ENCODE data around the gene CLCN3.
"Not testable (repeated sequence)": the region's sequence is repeated elsewhere in the genome, so short reads cannot be mapped to it uniquely, and the experiment has no call there.

Gene CLCN3

DNA sequence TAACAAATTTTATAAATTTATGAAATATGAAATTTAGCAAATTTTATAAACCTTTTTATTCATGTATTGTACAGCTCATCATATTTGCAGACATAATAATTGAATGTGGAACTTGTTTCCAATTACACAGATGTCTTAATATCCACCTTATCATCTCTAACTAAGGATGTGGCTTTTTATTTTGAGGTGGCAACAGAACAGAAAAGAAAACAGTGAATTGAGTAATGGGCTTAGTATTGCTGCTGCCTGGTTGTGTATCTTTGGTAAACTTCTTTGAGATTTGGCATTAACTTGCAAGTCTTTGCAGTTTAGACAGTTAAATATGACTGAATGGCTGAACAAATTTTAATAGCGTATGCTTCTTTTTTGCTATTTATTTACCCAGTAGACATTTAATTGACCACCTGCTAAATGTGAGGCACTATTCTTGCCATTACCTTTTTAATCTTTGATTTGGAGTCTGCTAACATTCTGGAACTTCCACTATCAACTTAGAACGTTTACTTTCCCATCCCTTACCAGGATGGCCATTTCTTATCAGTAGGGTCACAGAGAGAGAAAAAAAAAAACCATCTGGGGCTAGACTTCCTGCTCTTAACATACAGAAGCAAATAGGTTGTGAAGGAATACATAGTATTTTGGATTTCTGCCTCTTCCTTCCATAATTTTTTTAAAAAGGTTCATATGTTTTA, 44.8 kb downstream of the CLCN3 start:
- Mint-ChIP-seq H3K27me3 (ENCODE audit: low read depth) (no peaks in the 10 kb centered on the region), H3K27ac (peak overlapping the region in 2 of 3 experiments; percentile 47 to 76), H3K4me1 (peaks cover 20% of the 10 kb centered on the region), H3K36me3 (ENCODE audit: low read depth) (peaks cover 45% of the 10 kb centered on the region), H3K4me3 (no peak overlapping the region), H3K9me3 (peaks cover 8% of the 10 kb centered on the region)
- TF ChIP-seq, protein P1, sequence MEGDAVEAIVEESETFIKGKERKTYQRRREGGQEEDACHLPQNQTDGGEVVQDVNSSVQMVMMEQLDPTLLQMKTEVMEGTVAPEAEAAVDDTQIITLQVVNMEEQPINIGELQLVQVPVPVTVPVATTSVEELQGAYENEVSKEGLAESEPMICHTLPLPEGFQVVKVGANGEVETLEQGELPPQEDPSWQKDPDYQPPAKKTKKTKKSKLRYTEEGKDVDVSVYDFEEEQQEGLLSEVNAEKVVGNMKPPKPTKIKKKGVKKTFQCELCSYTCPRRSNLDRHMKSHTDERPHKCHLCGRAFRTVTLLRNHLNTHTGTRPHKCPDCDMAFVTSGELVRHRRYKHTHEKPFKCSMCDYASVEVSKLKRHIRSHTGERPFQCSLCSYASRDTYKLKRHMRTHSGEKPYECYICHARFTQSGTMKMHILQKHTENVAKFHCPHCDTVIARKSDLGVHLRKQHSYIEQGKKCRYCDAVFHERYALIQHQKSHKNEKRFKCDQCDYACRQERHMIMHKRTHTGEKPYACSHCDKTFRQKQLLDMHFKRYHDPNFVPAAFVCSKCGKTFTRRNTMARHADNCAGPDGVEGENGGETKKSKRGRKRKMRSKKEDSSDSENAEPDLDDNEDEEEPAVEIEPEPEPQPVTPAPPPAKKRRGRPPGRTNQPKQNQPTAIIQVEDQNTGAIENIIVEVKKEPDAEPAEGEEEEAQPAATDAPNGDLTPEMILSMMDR (IDR thresholded peaks at IDR 0.05; ENCODE audit: unreplicated experiment in 3 of 3) = no peak

DNA sequence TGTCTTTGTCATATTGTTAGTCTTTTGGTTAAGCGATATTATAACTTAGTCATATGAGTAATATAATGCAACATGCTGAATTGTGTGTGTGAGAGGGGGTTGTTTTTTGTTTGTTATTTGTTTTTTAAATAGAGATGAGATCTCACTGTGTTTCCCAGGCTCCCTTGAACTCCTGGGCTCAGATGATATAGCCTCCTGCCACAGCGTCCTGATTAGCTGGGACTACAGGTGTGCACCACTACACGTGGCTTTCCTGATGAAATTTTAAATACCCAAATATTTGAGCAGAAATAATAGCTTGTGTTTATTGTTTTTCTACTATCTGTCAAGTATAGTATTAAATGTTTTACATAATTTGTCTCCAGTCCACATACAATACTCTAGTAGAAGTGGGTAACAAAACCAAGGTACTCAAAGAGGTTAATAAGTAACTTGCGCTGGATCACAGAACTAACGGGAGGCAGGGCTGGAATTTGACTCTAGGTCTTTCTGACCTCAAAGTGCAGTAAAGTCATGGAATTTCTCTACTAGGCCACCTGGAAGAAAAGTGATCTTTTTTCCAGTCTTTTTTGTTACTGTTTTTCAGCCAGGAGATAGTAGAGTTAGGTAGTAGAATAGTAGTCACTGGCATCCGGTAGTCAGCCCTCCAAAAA, 47.8 kb downstream of the CLCN3 start:
- no peak overlapping the region for H3K4me3 Mint-ChIP-seq
- H3K27me3 Mint-ChIP-seq (ENCODE audit: low read depth) = no peaks in the 10 kb centered on the region
- TF ChIP-seq, protein P1 (IDR thresholded peaks at IDR 0.05; ENCODE audit: unreplicated experiment in 3 of 3) = no peak
- H3K9me3 Mint-ChIP-seq = peaks cover 8% of the 10 kb centered on the region
- peaks cover 60% of the 10 kb centered on the region for H3K36me3 Mint-ChIP-seq (ENCODE audit: low read depth)
- peaks cover 12% of the 10 kb centered on the region for H3K4me1 Mint-ChIP-seq
- no peak overlapping the region for H3K27ac Mint-ChIP-seq

DNA sequence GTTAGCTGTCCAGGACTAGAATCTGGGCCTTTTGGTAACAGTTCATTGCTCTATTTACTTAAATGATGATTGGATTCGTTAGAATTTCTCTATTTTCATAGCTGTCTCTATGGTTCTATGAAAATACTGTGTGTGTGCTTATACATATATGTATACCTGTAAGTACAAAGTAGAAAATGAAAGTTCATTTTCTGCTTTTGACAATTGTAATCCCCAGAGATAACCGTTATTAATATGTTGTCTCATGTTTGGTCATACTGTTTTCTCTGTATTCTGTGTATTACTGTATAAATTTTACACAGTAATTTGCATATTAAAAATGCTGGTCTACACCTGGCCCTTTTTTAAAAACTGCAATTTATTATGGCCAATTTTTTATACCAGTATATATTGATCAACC, 55.4 kb downstream of the CLCN3 start:
- H3K27ac Mint-ChIP-seq = no peak overlapping the region

DNA sequence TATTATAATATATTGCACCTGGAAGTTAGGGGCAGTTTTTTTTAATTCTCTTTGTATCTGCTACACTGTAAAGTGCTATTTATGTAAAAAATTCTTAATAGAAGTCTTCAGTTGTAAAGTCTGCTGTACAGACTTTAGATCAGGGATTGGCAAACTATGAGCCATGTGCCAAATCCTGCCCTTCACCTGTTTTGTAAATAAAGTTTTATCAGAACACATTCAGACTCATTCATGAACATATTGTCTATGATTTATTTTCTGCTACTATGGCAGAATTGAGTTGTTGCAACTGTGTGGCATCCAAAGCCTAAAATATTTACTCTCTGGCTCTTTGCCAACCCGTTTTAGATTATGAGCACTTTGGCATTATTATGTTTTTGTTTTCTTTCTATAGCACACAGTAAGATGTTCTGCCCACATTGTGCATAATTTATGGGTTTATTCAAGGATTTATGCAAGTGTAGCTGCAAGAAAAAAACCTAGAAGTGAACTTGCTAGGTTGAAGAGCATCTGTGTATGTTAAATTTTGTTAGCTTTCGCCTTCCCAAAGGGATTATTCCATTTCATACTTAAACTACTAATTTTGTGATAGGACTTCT, 56.9 kb downstream of the CLCN3 start:
- H3K27me3 Mint-ChIP-seq (ENCODE audit: low read depth) = no peaks in the 10 kb centered on the region
- H3K9me3 Mint-ChIP-seq = peaks cover 9% of the 10 kb centered on the region
- no peaks in the 10 kb centered on the region for H3K4me1 Mint-ChIP-seq
- no peak overlapping the region for H3K27ac Mint-ChIP-seq
- H3K36me3 Mint-ChIP-seq (ENCODE audit: low read depth) = peaks cover 25% of the 10 kb centered on the region
- H3K4me3 Mint-ChIP-seq = no peak overlapping the region
- TF ChIP-seq, protein P1 (IDR thresholded peaks at IDR 0.05; ENCODE audit: unreplicated experiment in 3 of 3) = no peak

More for the DNA sequence above, 55.4 kb downstream of the CLCN3 start:
- TF ChIP-seq, protein P1 (IDR thresholded peaks at IDR 0.05; ENCODE audit: unreplicated experiment in 3 of 3) = no peak
- peaks cover 9% of the 10 kb centered on the region for H3K9me3 Mint-ChIP-seq
- no peaks in the 10 kb centered on the region for H3K4me1 Mint-ChIP-seq
- H3K4me3 Mint-ChIP-seq = no peak overlapping the region
- no peaks in the 10 kb centered on the region for H3K27me3 Mint-ChIP-seq (ENCODE audit: low read depth)
- peaks cover 33% of the 10 kb centered on the region for H3K36me3 Mint-ChIP-seq (ENCODE audit: low read depth)

DNA sequence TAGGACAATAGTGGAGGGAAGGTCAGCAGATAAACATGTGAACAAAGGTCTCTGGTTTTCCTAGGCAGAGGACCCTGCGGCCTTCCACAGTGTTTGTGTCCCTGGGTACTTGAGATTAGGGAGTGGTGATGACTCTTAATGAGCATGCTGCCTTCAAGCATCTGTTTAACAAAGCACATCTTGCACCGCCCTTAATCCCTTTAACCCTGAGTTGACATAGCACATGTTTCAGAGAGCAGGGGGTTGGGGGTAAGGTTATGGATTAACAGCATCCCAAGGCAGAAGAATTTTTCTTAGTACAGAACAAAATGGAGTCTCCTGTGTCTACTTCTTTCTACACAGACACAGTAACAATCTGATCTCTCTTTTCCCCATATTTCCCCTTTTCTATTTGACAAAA, 58.1 kb downstream of the CLCN3 start:
- H3K27me3 Mint-ChIP-seq (ENCODE audit: low read depth); H3K4me3 Mint-ChIP-seq; H3K27ac Mint-ChIP-seq; H3K4me1 Mint-ChIP-seq; H3K9me3 Mint-ChIP-seq: not testable (repeated sequence)
- peaks cover 33% of the 10 kb centered on the region for H3K36me3 Mint-ChIP-seq (ENCODE audit: low read depth)

DNA sequence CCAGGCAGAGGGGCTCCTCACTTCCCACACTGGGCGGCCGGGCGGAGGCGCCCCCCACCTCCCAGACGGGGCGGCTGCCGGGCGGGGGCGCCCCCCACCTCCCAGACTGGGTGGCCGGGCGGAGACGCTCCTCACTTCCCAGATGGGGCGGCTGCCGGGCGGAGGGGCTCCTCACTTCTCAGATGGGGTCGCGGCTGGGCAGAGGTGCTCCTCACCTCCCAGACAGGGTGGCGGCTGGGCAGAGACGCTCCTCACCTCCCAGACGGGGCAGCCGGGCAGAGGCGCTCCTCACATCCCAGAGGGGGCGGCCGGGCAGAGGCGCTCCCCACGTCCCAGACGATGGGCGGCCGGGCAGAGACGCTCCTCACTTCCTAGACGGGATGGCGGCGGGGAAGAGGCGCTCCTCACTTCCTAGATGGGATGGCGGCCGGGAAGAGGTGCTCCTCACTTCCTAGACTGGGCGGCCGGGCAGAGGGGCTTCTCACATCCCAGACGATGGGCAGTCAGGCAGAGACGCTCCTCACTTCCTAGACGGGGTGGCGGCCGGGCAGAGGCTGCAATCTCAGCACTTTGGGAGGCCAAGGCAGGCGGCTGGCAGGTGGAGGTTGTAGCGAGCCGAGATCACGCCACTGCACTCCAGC, 58.7 kb downstream of the CLCN3 start:
- H3K9me3 Mint-ChIP-seq; H3K4me3 Mint-ChIP-seq; H3K4me1 Mint-ChIP-seq; H3K27me3 Mint-ChIP-seq (ENCODE audit: low read depth); H3K27ac Mint-ChIP-seq: not testable (repeated sequence)
- H3K36me3 Mint-ChIP-seq (ENCODE audit: low read depth) = peaks cover 37% of the 10 kb centered on the region

Measured in nephron (organoid).